GM15510 (cell line): ENCODE data around the gene MAVS.

Experiments used
- POLR2A ChIP-seq: IDR thresholded peaks from 3 replicates; pipeline ENCODE4 v1.6.1; 2011; ENCODE audit warnings: borderline replicate concordance; ENCODE audit not compliant: insufficient read length; ENCODE audit errors: extremely low read depth

Gene MAVS

DNA sequence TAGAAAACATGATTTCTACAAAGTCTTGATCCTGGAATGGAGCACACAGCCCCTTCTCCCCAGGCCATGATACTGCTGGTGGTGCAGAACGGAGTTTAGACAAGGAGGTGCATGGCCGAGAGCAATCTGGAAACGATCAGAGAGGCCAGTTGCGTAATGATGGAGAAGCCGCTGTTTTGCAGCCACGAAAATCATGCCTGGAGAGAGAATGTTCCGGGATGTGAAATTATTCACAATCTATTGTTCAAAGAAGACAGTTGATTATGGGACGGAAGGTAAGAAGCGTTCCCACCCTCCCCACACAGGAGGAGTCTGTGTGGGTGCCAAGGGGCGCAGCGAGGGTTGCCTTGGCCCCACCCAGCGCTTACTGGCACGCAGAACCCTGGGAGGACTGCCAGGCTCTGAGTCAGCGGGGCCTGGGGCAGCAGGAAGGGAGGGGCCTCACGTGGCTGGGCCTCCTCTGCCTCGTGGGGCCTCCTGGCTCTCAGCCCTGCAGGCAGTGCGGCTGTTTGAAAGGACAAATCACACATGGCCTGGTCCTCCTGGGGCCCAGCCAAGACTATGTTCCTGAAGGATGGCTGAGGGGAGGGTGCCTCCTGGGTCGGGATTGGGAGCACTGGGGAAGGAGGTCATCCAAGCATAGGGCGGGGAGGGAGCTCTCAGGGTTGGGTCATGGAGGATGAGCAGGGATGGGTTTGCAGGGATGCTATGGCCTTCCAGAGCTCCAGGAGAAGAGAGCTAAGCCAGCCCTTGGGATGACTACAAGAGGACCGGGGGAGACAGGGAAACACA is 35.0 kb upstream of the MAVS start:
- TF ChIP-seq POLR2A, result no peak

GRCh38 chr20:3812259-3812681 is 34.4 kb upstream of the MAVS start:
- TF ChIP-seq POLR2A, result no peak

DNA sequence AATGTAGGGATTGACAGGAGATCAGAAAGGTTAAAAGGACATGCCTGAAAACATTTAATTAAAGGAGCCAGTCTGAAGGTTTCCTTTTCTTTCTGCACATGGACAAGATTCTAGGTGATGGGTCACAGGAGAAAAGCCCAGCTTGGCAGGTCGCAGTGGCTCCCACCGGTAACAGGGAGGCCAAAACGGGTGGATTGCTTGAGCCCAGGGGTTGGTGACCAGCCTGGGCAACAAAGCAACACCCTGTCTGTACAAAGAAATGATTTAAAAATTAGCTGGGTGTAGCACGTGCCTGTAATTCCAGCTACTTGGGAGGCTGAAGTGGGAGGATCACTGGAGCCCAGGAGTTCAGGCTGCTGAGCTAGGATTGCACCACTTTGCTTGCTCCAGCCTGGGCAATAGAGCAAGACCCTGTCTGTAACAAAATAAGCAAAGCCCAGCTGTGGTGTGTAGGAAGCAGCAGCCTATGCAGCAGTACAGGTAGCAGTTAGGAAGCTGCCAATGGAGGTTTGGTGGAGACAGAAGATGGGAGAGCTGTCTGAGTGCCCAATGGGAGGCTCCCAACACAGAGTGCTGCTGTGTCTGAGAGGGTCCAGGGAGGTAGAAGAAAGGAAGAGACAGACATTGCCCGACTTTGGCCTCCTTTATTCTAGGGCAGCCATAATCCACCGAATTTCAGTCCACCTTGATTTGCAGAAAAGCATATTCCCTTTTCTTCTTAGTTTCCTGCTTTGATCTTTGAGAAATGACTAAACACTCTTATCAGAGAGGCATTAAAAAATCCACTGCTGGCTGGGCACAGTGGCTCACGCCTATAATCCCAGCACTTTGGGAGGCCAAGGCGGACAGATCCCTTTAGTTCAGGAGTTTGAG is 33.4 kb upstream of the MAVS start:
- TF ChIP-seq POLR2A, result no peak

DNA sequence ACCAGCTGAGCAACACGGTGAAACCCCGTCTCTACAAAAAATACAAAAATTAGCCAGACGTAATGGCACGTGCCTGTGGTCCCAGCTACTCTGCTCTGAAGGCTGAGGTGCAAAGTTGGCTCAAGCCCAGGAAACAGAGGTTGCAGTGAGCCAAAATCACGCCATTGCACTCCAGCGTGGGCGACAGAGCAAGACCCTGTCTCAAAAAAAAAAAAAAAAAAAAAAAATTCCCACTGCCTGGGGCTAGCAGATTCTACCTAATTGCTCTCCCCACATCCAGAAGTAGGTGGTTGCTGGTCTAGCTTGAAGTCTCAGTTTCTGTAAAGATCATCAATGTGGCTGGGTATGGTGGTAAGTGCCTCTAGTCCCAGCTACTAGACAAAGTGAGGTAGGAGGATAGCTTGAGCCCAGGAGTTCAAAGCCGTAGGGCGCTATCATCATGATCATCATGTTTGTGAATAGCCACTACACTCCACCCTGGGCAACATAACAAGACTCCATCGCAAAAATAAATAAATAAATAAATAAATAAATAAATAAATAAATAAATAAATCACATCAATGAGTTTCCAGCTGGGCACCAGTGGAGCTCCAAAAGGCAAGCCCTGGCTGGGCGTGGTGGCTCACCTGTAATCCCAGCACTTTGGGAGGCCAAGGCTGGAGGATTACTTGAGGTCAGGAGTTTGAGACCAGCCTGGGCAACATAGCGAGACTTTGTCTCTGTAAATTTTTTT is 32.6 kb upstream of the MAVS start:
- no peak for TF ChIP-seq POLR2A

DNA sequence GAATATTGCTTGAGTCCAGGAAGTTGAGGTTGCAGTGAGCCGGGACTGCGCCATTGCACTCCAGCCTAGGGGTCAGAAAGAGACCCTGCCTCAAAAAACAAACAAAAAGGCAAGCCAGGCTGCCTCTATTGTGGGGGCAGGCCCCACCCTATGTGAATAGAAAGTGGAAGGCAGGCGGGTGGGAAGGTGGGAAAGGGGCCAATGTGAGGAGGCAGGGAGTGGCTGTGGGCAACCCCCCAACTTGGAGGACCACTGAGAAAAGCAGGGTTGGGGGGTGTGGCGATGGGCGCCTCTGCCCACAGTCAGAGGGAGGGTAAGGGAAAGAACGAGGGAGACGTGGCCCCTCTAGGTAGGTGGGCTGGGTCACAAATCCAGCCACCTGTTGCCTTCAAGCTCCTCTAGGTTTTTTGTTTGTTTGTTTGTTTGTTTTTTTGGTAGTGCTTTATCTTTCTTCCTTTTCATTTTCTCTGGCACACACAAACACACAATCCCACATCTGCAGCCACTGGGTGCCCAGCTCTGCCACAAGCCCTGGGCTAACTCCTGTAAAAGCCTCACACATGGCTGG is 31.6 kb upstream of the MAVS start:
- no peak for TF ChIP-seq POLR2A

DNA sequence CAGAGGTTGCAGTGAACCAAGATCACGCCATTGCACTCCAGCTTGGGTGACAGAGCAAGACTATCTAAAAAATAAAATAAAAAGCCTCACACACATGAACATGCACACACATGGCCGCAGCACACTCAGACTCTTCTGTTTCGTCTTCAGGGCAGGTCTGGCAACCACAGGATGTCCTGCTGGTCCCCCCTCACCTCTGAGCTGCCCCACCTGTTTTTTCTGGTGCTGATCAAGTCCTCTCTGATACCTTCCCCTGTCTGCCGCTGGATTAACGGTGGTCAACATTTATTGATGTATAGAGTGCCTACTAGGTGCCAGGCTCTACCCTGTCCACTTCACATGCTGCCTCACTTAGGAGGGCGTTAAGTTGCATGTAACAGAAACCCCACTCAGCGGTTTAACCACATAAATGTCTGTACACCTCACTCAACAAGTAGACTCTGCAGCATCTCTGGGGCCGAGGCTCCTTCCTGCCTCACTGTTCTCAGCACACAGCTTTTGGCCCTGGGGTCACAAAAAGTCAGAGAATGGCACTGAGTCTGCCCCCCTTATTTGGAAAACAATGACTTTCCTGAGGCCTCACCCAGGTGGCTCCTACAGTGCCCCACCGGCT is 30.8 kb upstream of the MAVS start:
- no peak for TF ChIP-seq POLR2A

DNA sequence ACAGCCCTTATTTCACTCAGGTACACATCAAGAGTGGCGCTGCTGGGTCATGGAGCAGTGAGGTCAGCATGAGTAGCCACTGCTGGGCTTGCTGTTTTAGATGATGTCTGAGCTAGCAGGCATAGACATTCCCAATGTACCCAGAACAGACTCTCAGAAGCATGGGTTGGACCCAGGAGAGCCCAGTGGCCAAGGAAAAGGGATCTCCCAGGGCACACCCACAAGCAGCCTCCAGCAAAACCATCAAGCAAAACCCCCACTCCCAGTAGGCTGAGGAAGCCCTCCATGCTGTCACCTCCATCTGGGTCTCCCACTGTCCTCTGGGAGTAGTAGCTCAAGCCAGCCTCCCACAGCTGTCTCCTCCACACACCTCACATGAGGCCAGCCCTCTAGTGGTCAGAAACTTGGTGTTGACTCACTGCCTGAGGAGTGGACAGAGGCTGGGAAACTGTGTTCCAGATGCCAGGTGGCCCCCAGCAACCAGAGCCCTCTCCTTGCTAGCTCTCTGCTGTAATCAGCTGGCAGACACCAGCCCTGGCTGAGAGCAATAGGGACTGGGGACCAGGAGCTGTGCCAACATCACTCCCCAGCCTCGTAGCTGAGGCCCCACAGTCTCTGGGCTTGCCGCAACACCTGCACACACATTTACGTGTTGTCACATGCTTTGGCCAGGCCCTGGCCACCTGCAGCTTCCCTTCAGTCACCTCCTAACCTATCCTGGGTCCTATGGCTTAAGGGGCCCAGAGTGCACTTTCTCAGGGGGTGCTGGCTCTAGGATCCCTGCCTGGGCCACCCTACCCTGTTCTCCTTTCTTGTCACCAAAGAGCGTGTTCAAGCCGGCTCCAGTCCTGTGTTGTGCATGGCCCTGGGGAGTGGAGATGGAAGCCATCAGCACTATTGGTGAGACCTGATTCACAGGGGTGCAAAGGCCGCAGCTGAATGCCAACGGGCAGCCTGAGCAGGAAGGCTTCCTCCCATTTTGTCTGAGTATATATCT is 28.2 kb upstream of the MAVS start:
- no peak for TF ChIP-seq POLR2A

DNA sequence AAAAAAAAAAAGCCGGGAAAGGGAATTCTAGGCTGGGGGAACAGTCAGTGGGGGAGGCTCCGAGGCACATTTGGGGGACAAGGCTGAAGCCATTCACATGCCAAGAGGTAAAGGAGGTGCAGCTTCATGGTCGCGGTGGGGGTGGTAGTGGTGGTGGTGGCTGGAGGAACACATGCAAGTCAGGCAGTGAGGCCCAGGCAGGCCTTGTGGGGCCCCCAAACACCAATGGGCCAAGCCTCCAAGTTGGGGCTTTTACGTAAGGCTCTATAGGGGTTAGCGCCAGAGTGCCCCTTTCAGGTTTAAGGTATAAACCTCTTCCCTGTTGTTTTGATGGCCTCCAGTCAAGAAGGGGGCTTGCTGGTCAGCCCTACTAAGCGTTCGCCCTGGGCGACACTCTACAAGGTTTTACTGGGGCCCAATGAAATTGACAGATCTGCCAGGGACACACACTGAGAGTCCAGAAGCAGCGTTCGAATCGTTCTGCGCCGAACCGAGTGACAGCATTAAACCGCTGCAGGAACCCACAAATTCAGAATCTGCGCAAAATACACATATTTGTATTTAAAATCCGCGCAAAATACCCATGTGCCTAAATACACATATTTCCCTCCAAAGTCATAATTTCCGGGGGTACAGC is 27.1 kb upstream of the MAVS start:
- no peak for TF ChIP-seq POLR2A

DNA sequence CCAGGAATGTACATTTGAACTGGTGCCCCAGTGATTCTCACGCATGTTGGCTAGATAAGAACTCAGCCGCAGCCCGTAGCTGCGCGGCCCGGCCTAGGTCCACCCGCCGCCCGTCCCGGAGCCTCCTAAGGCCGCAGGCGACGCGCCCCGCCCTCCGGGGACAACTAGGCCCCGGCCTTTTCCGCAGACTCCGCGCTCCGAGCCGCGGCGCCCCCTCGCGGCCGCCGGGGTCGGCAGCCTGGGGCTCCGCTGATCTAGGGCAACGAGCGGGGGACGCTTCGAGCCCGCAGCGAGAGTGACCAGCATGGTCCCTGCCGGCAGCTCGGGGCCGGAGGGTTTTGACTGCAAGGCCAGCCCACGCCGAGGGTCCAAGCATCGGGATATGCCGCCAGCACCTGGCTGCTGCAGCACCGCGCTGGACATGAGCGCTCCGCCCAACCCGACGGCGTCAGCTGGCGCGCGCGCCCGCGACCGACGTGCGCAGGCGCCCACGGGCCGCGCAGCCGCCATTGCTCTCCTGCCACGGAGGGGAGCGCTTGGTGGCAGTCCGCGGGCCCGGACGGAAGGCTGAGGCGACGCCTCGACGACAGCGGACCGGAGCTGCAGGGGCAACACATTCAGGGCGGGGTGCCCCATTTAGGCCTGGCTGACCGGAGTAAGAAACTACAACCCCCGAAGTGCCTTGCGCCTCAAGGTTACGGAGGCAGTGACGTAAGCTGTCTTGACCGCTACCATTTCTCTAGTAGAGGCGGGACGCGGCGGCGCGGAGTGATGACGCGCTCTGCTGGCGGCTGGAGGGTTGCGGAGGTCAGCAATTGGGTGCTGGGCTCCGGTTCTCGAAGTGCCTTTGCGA is 26.4 kb upstream of the MAVS start, which contains the start of gene AP5S1:
Gene AP5S1, plus strand, starts transcription at position 500 of the 853 bp plus-strand sequence. CDS start 1,571 bp downstream, outside the sequence.
- peak; percentile 93 for TF ChIP-seq POLR2A

DNA sequence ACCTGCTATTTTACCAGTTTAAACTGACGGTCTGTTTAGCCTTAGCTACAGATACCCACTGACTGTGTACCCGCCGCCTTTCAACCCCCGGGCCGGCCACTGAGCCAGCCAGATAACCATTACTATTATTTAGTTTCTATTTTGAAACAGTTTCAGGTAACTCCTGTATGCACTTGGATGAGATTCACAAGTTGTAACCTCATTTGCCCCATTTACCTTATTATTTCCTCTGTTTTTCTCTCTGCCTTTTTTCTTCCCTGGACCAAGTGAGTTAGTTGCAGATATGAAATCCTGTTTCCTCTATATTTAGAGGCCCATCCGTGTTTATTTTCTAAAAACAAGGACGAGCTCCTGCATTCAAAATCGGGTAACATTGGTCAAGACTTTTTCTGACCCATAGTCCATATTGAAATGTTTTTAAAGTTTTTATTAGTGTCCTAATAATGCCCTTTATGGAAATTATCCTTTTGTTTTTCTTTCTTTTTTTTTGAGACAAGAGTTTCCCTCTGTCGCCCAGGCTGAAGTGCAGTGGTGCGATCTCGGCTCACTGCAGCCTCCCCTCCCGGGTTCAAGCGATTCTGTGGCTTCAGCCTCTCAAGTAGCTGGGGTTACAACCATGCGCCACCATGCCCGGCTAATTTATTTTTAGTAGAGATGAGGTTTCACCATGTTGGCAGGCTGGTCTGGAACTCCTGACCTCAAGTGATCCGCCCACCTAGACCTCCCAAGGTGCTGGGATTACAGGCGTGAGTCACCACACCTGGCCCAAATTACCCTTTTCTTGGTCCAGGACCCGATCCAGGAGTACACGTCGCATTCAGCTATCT is 25.5 kb upstream of the MAVS start:
- TF ChIP-seq POLR2A, result no peak

DNA sequence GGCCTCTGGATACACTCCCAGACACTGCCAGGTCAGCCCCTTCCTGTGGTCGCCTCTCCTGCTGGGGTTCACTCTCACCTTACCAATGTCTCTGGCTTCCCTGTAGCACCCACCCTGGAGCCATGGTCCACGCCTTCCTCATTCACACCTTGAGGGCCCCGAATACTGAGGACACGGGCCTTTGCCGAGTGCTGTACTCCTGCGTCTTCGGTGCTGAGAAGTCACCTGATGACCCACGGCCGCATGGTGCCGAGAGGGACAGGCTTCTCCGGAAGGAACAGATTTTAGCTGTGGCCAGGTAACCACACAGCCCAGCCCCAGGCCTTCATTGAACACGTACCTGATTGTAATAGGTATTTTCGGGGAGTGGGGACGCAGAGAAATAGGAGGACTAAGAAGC is 24.6 kb upstream of the MAVS start:
- no peak for TF ChIP-seq POLR2A

DNA sequence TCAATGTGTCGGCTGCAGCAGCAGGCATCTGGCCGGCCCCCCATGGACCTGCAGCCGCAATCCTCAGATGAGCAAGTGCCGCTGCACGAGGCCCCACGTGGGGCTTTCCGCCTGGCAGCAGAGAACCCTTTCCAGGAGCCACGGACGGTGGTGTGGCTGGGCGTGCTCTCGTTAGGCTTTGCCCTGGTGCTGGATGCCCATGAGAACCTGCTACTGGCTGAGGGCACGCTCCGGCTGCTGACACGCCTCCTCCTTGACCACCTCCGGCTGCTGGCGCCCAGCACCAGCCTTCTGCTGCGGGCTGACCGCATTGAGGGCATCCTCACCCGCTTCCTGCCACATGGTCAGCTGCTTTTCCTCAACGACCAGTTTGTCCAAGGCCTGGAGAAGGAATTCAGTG is 22.8 kb upstream of the MAVS start:
- TF ChIP-seq POLR2A, result no peak

- no peak for TF ChIP-seq POLR2A
Measured at GRCh38 chr20:3825526-3825925, 21.1 kb upstream of the MAVS start.
